HepG2 (cell line): ENCODE data around the gene DHCR7. TPM values are rescaled to one million over a fixed set of nuclear protein-coding genes. Genes with fewer than 3 reads are reported as not detected.

ENCODE experiments used
- ATAC-seq: fragments of 200-7000 bp; cut with Tn5 transposase; 3 replicates; pipeline ENCODE4 v1.9.1; 2020; ENCODE audit warnings: mild to moderate bottlenecking, moderate library complexity
- BruUV-seq: library from RNA; stranded (reverse); fragments of 400-500 nt; replicated peaks from 2 replicates; lab custom pipeline; 2021; lab: Mats Ljungman, UMichigan
- CTCF ChIA-PET: fragments of 300-600 bp; formaldehyde crosslinking; extraction: SDS; loops from one replicate; lab custom pipeline; 2021; ENCODE audit warnings: low total read pairs, inconsistent platforms, low intra/inter-chr PET ratio; lab: Yijun Ruan, JAX
- POLR2A ChIA-PET: fragments of 350-600 bp; sonication (Branson Sonifier 250); formaldehyde crosslinking; loops from one replicate; lab custom pipeline; 2020; ENCODE audit warnings: antibody characterized with exemption, inconsistent platforms; lab: Yijun Ruan, JAX
- DNase-seq: peaks from one replicate; pipeline ENCODE4 v3.0.0-alpha.2; 2015; ENCODE audit warnings: low spot score
- FAIRE-seq: peaks from 3 replicates; lab custom pipeline; 2011; peaks lifted over from hg19 to GRCh38; lab: Jason Lieb, UNC
- H2AFZ ChIP-seq: one replicate; pipeline ENCODE4 v1.6.1; 2011; ENCODE audit warnings: low read length, inconsistent platforms
- H3K27ac ChIP-seq: fragments of 300-600 bp; 3 replicates; pipeline ENCODE4 v1.8.0; 2011; ENCODE audit warnings: mixed run types, mild to moderate bottlenecking, mixed read lengths, low read length, inconsistent platforms; ENCODE audit not compliant: insufficient read depth; ENCODE audit errors: extremely low read length
- H3K27me3 ChIP-seq, 2 experiments: fragments of 200-600 bp in 1 of 2; 2 replicates in 1 of 2; 3 replicates in 1 of 2; pipeline versions ENCODE4 v1.6.0 to v1.8.0; 2011; ENCODE audit warnings: low read length in 2 of 2, mild to moderate bottlenecking in 2 of 2, moderate library complexity in 2 of 2, inconsistent platforms in 1 of 2; ENCODE audit not compliant: insufficient read depth in 2 of 2, control insufficient read depth in 1 of 2
- H3K36me3 ChIP-seq, 2 experiments: fragments of 200-600 bp in 1 of 2; replicated peaks in 1 of 2; 2 replicates in 1 of 2; 3 replicates in 1 of 2; pipeline versions ENCODE4 v1.5.1 to v1.8.0; 2011; ENCODE audit warnings: low read length in 2 of 2, inconsistent platforms in 1 of 2; ENCODE audit not compliant: insufficient read depth in 2 of 2, control insufficient read depth in 1 of 2
- H3K4me1 ChIP-seq: 2 replicates; pipeline ENCODE4 v1.5.1; 2012; ENCODE audit warnings: low read length, inconsistent platforms; ENCODE audit not compliant: insufficient read depth
- H3K4me2 ChIP-seq: 2 replicates; pipeline ENCODE4 v1.6.0; 2011; ENCODE audit warnings: low read depth, low read length, inconsistent platforms
- H3K4me3 ChIP-seq, 3 experiments: fragments of 200-600 bp in 1 of 3; sonication (generic), shearing (Covaris generic) in 1 of 3; replicated peaks in 1 of 3; 2 replicates each; pipeline ENCODE4 v1.5.1; 2011 to 2016; ENCODE audit warnings: low read length in 3 of 3, inconsistent platforms in 2 of 3, low read depth in 2 of 3, mild to moderate bottlenecking in 2 of 3, control low read depth in 1 of 3, mixed read lengths in 1 of 3; ENCODE audit not compliant: insufficient read depth in 1 of 3
- H3K79me2 ChIP-seq: one replicate; pipeline ENCODE4 v1.6.1; 2011; ENCODE audit warnings: low read length, inconsistent platforms; ENCODE audit not compliant: insufficient read depth
- H3K9ac ChIP-seq: 2 replicates; pipeline ENCODE4 v1.6.0; 2011; ENCODE audit warnings: mild to moderate bottlenecking, low read depth, low read length, inconsistent platforms; ENCODE audit not compliant: insufficient read depth
- H3K9me3 ChIP-seq: 2 replicates; pipeline ENCODE4 v1.5.1; 2012; ENCODE audit warnings: mild to moderate bottlenecking, low read length
- H4K20me1 ChIP-seq: 2 replicates; pipeline ENCODE4 v1.6.0; 2011; ENCODE audit warnings: inconsistent platforms, mild to moderate bottlenecking, low read length, moderate library complexity; ENCODE audit not compliant: insufficient read depth
- ZFP37 ChIP-seq: sonication (generic); formaldehyde crosslinking; IDR thresholded peaks from 2 replicates; pipeline ENCODE4 v1.4.0; 2020; ENCODE audit warnings: missing genetic modification reagents, borderline replicate concordance
- ZFY ChIP-seq: sonication (generic); formaldehyde crosslinking; IDR thresholded peaks from 2 replicates; pipeline ENCODE4 v1.4.0; 2020; ENCODE audit warnings: missing genetic modification reagents
- WGBS: methylation state at CpG from one replicate; pipeline ENCODE4 v1.1.6; 2017; ENCODE audit warnings: low lambda C conversion rate; 5-methylcytosine and 5-hydroxymethylcytosine counted together
- in situ Hi-C: cut with HindIII; loops from 2 replicates; pipeline ENCODE4 v1.10.0; 2017; ENCODE audit warnings: low pct_unique_long_range_greater_than_20kb; ENCODE audit not compliant: extremely low pct_ligation_motif_present
- intact Hi-C: fragments of 100-400 bp; cut with micrococcal nuclease; formaldehyde crosslinking; loops from one replicate; pipeline ENCODE4 v1.10.0; 2022; ENCODE audit not compliant: unreplicated experiment
- polyA plus RNA-seq, 8 experiments: library from polyadenylated mRNA; depleted of rRNA in 3 of 8; stranded (reverse) in 7 of 8; unstranded in 1 of 8; fragments of >200 nt; fragmentation: Illumina TruSeq in 4 of 8; extraction: Trizol in 4 of 8; gene quantifications; 2 replicates each; pipeline versions ENCODE4 v1.2.1 to v1.2.3, GENCODE V29; 2011 to 2016; ENCODE audit warnings: low read depth in 4 of 8, missing spikeins in 1 of 8, mixed read lengths in 1 of 8; ENCODE audit not compliant: insufficient read depth in 1 of 8
- total RNA-seq, 5 experiments: library from RNA; depleted of rRNA; stranded (reverse); fragments of >200 nt; fragmentation: Illumina TruSeq; extraction: Trizol; gene quantifications; 2 replicates each; pipeline ENCODE4 v1.2.3, GENCODE V29; 2016; ENCODE audit warnings: low read depth in 1 of 5
- TF ChIP-seq, protein P1 (sequence below): sonication (generic); formaldehyde crosslinking; IDR thresholded peaks from 2 replicates; pipeline ENCODE4 v1.8.0; 2022; ENCODE audit warnings: missing genetic modification reagents, mild to moderate bottlenecking, moderate library complexity, borderline replicate concordance
- TF ChIP-seq, protein P2 (sequence below): sonication (generic); formaldehyde crosslinking; IDR thresholded peaks from 2 replicates; pipeline ENCODE4 v1.5.1; 2020; ENCODE audit warnings: missing genetic modification reagents, mild to moderate bottlenecking, borderline replicate concordance
- TF ChIP-seq, protein P3 (sequence below), 2 experiments: sonication (generic) in 1 of 2; formaldehyde crosslinking in 1 of 2; IDR thresholded peaks; 2 replicates each; pipeline versions ENCODE4 v1.4.0 to v1.6.1; 2016 to 2020; ENCODE audit warnings: borderline replicate concordance in 1 of 2, low read depth in 1 of 2, mild to moderate bottlenecking in 1 of 2, missing genetic modification reagents in 1 of 2
- TF ChIP-seq, protein P4 (sequence below): sonication (generic); formaldehyde crosslinking; IDR thresholded peaks from 2 replicates; pipeline ENCODE4 v1.4.0; 2020; ENCODE audit warnings: missing genetic modification reagents, borderline replicate concordance

The DHCR7 gene
- total and polyA plus RNA-seq, 2 of the 13 experiments (the other 11 are each of a cell fraction or from before 2014, with no cell fraction given) = 96.0 to 143 TPM

DNA sequence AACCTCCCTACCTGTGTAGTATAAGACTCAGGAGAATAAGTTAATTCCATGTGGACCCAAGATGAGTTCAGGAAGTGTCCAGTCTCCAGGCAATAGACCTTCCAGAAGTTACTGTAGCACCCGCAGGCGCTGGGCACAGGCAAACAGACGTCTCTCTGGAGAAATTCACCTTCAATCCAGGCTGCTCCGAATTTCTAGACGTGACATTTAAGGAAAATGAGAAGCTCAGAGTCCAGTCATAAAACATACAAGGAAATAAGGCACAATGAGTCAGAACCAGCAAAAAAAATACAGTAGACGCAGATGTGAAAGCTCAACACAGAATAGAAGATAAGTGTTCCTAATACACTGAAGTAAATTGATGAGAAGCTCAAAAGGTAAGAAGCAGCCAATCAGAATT lies 19.0 kb upstream of the DHCR7 start (continued):
- TF ChIP-seq, protein P1, sequence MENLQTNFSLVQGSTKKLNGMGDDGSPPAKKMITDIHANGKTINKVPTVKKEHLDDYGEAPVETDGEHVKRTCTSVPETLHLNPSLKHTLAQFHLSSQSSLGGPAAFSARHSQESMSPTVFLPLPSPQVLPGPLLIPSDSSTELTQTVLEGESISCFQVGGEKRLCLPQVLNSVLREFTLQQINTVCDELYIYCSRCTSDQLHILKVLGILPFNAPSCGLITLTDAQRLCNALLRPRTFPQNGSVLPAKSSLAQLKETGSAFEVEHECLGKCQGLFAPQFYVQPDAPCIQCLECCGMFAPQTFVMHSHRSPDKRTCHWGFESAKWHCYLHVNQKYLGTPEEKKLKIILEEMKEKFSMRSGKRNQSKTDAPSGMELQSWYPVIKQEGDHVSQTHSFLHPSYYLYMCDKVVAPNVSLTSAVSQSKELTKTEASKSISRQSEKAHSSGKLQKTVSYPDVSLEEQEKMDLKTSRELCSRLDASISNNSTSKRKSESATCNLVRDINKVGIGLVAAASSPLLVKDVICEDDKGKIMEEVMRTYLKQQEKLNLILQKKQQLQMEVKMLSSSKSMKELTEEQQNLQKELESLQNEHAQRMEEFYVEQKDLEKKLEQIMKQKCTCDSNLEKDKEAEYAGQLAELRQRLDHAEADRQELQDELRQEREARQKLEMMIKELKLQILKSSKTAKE (CRISPR knock-in tag) = no peak
- TF ChIP-seq, protein P2, sequence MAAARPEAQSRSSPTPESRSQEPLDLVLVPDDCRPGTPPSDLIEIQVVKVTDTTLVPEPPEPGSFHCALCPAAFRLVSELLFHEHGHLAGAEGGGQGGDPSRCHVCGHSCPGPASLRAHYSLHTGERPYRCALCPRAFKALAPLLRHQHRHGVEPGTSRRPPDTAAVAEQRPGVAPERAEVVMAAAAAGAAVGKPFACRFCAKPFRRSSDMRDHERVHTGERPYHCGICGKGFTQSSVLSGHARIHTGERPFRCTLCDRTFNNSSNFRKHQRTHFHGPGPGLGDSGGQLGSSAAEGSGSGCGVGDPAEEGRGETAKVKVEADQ (CRISPR knock-in tag) = no peak
- TF ChIP-seq ZFP37 = no peak

DNA sequence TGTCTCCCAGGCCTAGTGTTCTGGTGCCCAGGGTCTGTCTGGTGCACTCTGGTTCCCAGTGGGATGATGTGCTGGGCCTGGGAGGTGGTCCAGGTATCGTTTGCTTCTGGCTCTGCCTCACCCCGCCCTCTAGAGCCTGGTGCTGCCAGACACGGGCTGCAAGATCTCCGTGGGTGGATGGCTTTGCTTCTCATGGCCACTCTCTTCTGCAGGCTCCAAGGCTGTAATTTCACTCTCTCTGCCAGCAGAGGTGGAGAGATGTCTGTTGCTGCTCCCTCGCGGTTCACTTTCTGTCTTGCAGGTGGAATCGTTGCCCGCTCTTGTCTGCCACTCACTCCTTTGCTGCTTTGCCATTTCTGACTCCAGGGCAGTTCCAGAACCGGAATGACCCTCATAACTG lies 18.2 kb upstream of the DHCR7 start:
- no peak for FAIRE-seq
- ATAC-seq = no peak
- BruUV-seq = no TSS peak
- H3K27me3 ChIP-seq = no peaks in the 10 kb centered on the region
- peaks cover 0 to 22% of the 10 kb centered on the region in 2 experiments; a peak in 3 of 5 replicates for H3K36me3 ChIP-seq
- intact Hi-C loops = no loop called here
- H3K9me3 ChIP-seq = peaks cover 4% of the 10 kb centered on the region; the same call in 1 of the 2 replicates
- DNase-seq = no peak
- no peaks in the 10 kb centered on the region for H4K20me1 ChIP-seq
- no peak overlapping the region for H3K4me2 ChIP-seq
- H3K4me1 ChIP-seq = peaks cover 11% of the 10 kb centered on the region
- H3K79me2 ChIP-seq = no peaks in the 10 kb centered on the region
- 94% methylated on average over 9 of the region's 9 CpGs for WGBS
- POLR2A ChIA-PET = interaction anchor here (0.6 kb wide), 1 partner anchor 14 kb away, joined by 3 read pairs; the partner anchor contains the start of gene NADSYN1
- H2AFZ ChIP-seq = no peak overlapping the region
- H3K27ac ChIP-seq = no peak overlapping the region
- no peak overlapping the region for H3K9ac ChIP-seq
- CTCF ChIA-PET = no interaction called here
- H3K4me3 ChIP-seq = no peak overlapping the region
- in situ Hi-C loops = no loop called here
- TF ChIP-seq, protein P3, sequence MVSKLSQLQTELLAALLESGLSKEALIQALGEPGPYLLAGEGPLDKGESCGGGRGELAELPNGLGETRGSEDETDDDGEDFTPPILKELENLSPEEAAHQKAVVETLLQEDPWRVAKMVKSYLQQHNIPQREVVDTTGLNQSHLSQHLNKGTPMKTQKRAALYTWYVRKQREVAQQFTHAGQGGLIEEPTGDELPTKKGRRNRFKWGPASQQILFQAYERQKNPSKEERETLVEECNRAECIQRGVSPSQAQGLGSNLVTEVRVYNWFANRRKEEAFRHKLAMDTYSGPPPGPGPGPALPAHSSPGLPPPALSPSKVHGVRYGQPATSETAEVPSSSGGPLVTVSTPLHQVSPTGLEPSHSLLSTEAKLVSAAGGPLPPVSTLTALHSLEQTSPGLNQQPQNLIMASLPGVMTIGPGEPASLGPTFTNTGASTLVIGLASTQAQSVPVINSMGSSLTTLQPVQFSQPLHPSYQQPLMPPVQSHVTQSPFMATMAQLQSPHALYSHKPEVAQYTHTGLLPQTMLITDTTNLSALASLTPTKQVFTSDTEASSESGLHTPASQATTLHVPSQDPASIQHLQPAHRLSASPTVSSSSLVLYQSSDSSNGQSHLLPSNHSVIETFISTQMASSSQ (IDR thresholded peaks at IDR 0.05; ENCODE audit: low read depth) = no peak
- TF ChIP-seq, protein P3 (CRISPR knock-in tag; IDR thresholded peaks at IDR 0.05; ENCODE audit: borderline replicate concordance) = no peak
- no peak for TF ChIP-seq ZFY
- TF ChIP-seq, protein P4, sequence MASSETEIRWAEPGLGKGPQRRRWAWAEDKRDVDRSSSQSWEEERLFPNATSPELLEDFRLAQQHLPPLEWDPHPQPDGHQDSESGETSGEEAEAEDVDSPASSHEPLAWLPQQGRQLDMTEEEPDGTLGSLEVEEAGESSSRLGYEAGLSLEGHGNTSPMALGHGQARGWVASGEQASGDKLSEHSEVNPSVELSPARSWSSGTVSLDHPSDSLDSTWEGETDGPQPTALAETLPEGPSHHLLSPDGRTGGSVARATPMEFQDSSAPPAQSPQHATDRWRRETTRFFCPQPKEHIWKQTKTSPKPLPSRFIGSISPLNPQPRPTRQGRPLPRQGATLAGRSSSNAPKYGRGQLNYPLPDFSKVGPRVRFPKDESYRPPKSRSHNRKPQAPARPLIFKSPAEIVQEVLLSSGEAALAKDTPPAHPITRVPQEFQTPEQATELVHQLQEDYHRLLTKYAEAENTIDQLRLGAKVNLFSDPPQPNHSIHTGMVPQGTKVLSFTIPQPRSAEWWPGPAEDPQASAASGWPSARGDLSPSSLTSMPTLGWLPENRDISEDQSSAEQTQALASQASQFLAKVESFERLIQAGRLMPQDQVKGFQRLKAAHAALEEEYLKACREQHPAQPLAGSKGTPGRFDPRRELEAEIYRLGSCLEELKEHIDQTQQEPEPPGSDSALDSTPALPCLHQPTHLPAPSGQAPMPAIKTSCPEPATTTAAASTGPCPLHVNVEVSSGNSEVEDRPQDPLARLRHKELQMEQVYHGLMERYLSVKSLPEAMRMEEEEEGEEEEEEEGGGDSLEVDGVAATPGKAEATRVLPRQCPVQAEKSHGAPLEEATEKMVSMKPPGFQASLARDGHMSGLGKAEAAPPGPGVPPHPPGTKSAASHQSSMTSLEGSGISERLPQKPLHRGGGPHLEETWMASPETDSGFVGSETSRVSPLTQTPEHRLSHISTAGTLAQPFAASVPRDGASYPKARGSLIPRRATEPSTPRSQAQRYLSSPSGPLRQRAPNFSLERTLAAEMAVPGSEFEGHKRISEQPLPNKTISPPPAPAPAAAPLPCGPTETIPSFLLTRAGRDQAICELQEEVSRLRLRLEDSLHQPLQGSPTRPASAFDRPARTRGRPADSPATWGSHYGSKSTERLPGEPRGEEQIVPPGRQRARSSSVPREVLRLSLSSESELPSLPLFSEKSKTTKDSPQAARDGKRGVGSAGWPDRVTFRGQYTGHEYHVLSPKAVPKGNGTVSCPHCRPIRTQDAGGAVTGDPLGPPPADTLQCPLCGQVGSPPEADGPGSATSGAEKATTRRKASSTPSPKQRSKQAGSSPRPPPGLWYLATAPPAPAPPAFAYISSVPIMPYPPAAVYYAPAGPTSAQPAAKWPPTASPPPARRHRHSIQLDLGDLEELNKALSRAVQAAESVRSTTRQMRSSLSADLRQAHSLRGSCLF (CRISPR knock-in tag) = no peak
